HG02852 (cell line): Measurements from ENCODE around the gene CNOT4.
"Not testable (repeated sequence)": the region's sequence is repeated elsewhere in the genome, so short reads cannot be mapped to it uniquely, and the experiment has no call there.

Source experiments
- ATAC-seq: cut with Tn5 transposase; IDR thresholded peaks from one replicate; pipeline ENCODE4 v1.9.1; 2021; ENCODE audit warnings: mild to moderate bottlenecking, moderate library complexity; ENCODE audit not compliant: unreplicated experiment

CNOT4 gene

GRCh38 chr7:135512135-135512887 lies 2.4 kb upstream of the CNOT4 start:
- peak; percentile 33 for ATAC-seq

- no peak for ATAC-seq
These were observed 786 bp upstream of the CNOT4 start for GRCh38 chr7:135510592-135511183.

DNA sequence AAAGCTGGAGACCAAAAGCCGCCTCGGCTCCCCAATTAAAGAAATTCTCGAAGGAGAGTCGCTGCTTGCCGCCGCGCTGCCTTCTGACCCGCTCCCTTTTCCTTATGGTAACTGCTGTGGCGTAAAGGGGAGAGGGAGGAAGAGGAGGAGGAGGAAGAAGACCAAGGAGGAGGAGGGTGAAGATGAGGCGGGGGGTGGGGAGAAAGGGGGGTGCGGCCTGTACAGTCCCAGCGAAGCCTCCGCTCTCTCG lies 388 bp downstream of the CNOT4 start:
- no peak for ATAC-seq

- peak; percentile 19 for ATAC-seq
These were observed 866 bp downstream of the CNOT4 start for GRCh38 chr7:135508883-135509588.

DNA sequence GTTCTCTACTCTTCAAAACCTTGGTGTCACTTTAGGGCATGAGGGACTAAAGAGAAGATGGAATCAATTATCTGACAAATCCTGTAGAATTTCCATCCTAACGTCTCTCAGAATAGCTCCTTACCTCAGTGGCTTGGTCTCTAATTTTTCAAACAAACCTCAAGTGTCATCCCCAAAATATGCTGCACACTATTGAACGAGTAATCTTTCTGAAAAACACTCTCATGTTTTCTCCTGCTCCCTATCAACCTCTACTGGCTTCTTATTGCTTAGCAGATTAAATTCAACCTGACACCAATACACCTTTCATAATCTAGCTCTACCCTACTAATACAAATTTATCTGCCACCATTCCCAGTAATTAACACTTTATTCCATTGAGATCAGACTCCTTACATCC lies 8.5 kb downstream of the CNOT4 start:
- ATAC-seq = no peak

- no peak for ATAC-seq
These were observed 10.1 kb downstream of the CNOT4 start for GRCh38 chr7:135499818-135500217.

GRCh38 chr7:135497161-135497560 lies 12.7 kb downstream of the CNOT4 start:
- ATAC-seq = not testable (repeated sequence)

- no peak for ATAC-seq
These were observed 16.5 kb downstream of the CNOT4 start for GRCh38 chr7:135493362-135493761.

GRCh38 chr7:135492151-135492550 lies 17.8 kb downstream of the CNOT4 start:
- ATAC-seq = no peak

- no peak for ATAC-seq
These were observed 19.1 kb downstream of the CNOT4 start for GRCh38 chr7:135490783-135491182.

- ATAC-seq = no peak
These were observed 20.1 kb downstream of the CNOT4 start for GRCh38 chr7:135489791-135490190.

GRCh38 chr7:135486261-135486920 lies 23.5 kb downstream of the CNOT4 start:
- ATAC-seq = no peak

GRCh38 chr7:135481598-135481979 lies 28.3 kb downstream of the CNOT4 start:
- no peak for ATAC-seq

DNA sequence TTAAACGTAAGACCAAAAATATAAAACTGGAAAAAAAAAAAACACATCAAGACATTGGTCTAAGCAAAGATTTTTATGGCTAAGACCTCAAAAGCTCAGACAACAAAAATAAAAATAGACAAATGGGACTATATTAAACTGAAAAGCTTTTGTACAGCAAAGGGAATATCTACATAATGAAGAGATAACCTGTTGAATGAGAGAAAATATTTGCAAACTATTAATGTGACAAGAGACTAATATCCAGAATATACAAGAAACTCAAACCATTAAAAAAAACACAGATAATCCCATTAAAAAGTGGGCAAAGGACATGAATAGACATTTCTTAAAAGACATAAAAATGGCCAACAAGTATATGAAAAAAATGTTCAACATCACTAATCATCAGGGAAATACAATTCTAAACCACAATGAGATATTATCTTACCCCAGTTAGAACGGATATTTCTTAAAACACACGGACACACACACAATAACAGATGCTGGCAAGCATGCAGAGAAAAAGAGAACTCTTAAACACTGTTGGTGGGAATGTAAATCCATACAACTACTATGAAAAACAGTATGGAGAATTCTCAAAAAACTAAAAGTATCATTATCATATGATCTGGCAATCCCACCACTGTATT lies 28.8 kb downstream of the CNOT4 start:
- no peak for ATAC-seq

DNA sequence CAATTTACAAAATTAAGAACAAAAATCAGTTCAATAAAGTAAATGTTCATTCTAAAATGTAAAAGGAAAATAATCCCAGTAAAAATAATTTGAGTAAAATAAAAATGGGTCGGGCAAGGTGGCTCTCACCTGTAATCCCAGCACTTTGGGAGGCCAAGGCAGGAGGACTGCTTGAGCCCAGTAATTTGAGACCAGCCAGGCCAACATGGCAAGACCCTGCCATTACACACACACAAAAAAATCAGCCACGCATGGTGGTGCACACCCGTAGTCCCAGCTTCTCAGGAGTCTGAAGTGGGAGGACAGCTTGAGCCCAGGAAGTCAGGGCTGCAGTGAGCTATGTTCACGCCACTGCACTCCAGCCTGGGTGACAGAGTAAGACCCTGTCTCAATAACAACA lies 34.4 kb downstream of the CNOT4 start:
- no peak for ATAC-seq

GRCh38 chr7:135469705-135470104 lies 40.2 kb downstream of the CNOT4 start:
- ATAC-seq = not testable (repeated sequence)

DNA sequence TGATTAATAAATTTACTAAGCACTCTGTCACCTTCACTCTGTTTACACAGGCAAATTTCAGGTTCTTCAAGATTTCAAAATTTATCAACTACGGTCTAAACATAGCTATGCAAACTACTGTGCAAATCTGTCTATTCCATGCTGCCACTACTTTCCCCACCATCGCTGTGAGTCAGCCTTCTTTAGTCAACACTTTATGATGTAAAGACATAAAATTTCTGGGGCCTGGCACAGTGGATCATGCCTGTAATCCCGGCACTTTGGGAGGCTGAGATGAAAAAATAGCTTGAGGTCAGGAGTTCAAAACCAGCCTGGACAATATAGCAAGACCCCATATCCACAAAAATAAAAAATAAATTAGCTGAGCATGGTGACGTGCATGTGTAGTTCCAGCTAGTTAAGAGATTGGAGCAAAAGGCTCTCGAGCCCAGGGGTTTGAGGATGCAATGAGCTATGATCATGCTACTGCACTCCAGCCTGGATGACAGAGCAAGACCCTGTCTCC lies 42.6 kb downstream of the CNOT4 start:
- ATAC-seq = no peak

- no peak for ATAC-seq
These were observed 43.3 kb downstream of the CNOT4 start for GRCh38 chr7:135466442-135467206.

DNA sequence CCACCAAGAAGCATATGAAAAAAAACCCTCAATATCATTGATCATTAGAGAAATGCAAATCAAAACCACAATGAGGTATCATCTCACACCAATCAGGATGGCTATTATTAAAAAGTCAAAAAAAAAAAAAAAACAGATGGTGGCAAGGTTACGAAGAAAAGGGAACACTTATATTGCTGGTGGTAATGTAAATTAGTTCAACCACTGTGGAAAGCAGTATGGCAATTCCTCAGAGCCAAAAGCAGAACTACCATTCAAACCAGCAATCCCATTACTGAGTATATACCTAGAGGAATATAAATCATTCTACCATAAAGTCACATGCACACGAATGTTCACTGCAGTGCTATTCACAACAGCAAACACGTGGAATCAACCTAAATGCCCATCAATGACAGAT lies 46.0 kb downstream of the CNOT4 start:
- no peak for ATAC-seq

DNA sequence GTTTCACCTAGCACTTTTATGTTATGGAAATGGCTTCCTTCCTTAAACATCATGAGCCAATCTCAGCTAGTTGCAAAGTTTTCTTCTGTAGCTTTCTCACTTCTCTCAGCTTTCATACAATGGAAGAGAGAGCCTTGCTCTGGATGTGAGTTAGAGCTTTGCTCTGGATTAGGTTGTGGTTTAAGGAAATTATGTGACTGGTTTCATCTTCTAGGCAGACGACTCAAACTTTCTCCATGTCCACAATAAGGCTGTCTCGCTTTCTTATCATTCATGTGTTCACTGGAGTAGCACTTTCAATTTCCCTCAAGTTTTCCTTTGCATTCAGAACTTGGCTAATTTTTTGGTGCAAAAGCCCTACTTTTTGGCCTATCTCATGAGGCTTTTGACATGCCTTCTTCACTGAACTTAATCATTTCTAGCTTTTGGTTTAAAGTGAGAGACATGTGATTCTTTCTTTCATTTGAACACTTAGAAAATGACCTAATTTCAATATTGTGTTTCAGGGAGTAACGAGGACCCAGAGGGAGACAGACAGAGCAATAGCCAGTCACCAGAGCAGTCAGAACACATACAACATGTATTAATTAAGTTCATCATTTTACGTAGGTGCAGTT lies 49.8 kb downstream of the CNOT4 start:
- ATAC-seq = peak; percentile 57
